ENCODE measurements around the gene ADCY6.

- no peak for TF ChIP-seq SNAI2 (CRISPR knock-in tag; IDR thresholded peaks at IDR 0.05)
- TF ChIP-seq ZNF565 (CRISPR knock-in tag; conservative IDR thresholded peaks at IDR 0.05; ENCODE audit: low read depth) = no peak
- TF ChIP-seq TOX (CRISPR knock-in tag; IDR thresholded peaks at IDR 0.05; ENCODE audit: borderline replicate concordance) = no peak
- no peak for TF ChIP-seq ARNTL (CRISPR knock-in tag; IDR thresholded peaks at IDR 0.05; ENCODE audit: borderline replicate concordance, low read depth)
- TF ChIP-seq ZFP30 (CRISPR knock-in tag; IDR thresholded peaks at IDR 0.05) = no peak
- TF ChIP-seq, protein P1, sequence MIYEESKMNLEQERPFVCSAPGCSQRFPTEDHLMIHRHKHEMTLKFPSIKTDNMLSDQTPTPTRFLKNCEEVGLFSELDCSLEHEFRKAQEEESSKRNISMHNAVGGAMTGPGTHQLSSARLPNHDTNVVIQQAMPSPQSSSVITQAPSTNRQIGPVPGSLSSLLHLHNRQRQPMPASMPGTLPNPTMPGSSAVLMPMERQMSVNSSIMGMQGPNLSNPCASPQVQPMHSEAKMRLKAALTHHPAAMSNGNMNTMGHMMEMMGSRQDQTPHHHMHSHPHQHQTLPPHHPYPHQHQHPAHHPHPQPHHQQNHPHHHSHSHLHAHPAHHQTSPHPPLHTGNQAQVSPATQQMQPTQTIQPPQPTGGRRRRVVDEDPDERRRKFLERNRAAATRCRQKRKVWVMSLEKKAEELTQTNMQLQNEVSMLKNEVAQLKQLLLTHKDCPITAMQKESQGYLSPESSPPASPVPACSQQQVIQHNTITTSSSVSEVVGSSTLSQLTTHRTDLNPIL (CRISPR knock-in tag; IDR thresholded peaks at IDR 0.05; ENCODE audit: low read depth) = no peak
- TF ChIP-seq PATZ1 (CRISPR knock-in tag; IDR thresholded peaks at IDR 0.05; ENCODE audit: borderline replicate concordance) = no peak
- no peak for TF ChIP-seq PPARA (CRISPR knock-in tag; IDR thresholded peaks at IDR 0.05; ENCODE audit: borderline replicate concordance)
- TF ChIP-seq RARB (CRISPR knock-in tag; IDR thresholded peaks at IDR 0.05) = no peak
- TF ChIP-seq, protein P2, sequence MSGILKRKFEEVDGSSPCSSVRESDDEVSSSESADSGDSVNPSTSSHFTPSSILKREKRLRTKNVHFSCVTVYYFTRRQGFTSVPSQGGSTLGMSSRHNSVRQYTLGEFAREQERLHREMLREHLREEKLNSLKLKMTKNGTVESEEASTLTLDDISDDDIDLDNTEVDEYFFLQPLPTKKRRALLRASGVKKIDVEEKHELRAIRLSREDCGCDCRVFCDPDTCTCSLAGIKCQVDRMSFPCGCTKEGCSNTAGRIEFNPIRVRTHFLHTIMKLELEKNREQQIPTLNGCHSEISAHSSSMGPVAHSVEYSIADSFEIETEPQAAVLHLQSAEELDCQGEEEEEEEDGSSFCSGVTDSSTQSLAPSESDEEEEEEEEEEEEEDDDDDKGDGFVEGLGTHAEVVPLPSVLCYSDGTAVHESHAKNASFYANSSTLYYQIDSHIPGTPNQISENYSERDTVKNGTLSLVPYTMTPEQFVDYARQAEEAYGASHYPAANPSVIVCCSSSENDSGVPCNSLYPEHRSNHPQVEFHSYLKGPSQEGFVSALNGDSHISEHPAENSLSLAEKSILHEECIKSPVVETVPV (CRISPR knock-in tag; IDR thresholded peaks at IDR 0.05) = no peak
- TF ChIP-seq ZFP3 (CRISPR knock-in tag; IDR thresholded peaks at IDR 0.05) = 0 out of 2 replicates have a peak, but pooled peaks have one; percentile 35
- no peak for TF ChIP-seq ISL1 (CRISPR knock-in tag; IDR thresholded peaks at IDR 0.05)
Observed at GRCh38 chr12:48787791-48788523, 932 bp downstream of the ADCY6 start.

All from SK-N-SH treated with all-trans-retinoic acid at 6 μM for 48 hours (cell line).